CD14-positive monocyte (primary cell): Measurements from ENCODE around the gene GLIS2. TPM values are rescaled to one million over a fixed set of nuclear protein-coding genes. Genes with fewer than 3 reads are reported as not detected.
A peak's percentile ranks its signal among the peaks of the same experiment; 100 is the strongest.

Experiments used
- DNase-seq, 3 donors: peaks; one replicate each; pipeline ENCODE4 v3.0.0-alpha.2; 2011 to 2022
- H2AFZ ChIP-seq: 2 replicates; pipeline ENCODE4 v1.6.0; 2012; ENCODE audit warnings: mild to moderate bottlenecking, low read depth, low read length, inconsistent platforms; ENCODE audit not compliant: insufficient read depth, poor library complexity, severe bottlenecking
- H3K27ac ChIP-seq, 2 donors: 1 replicate in 1 of 2; 2 replicates in 1 of 2; pipeline ENCODE4 v1.5.1; 2012 to 2013; ENCODE audit warnings: low read length in 2 of 2, control low read depth in 1 of 2, inconsistent platforms in 1 of 2, low read depth in 1 of 2, mild to moderate bottlenecking in 1 of 2
- H3K27me3 ChIP-seq, 2 donors: one replicate each; pipeline versions ENCODE4 v1.6.0 to v1.6.1; 2011 to 2013; ENCODE audit warnings: low read length in 2 of 2; ENCODE audit not compliant: control insufficient read depth in 2 of 2, insufficient read depth in 2 of 2
- H3K36me3 ChIP-seq, 2 donors: replicated peaks in 1 of 2; 1 replicate in 1 of 2; 2 replicates in 1 of 2; pipeline versions ENCODE4 v1.5.1 to v1.6.1; 2012 to 2013; ENCODE audit warnings: low read length in 2 of 2, control low read depth in 1 of 2, inconsistent platforms in 1 of 2, mild to moderate bottlenecking in 1 of 2; ENCODE audit not compliant: insufficient read depth in 2 of 2, control insufficient read depth in 1 of 2
- H3K4me1 ChIP-seq, 2 donors: 1 replicate in 1 of 2; 2 replicates in 1 of 2; pipeline versions ENCODE4 v1.5.1 to v1.6.1; 2012 to 2013; ENCODE audit warnings: low read length in 2 of 2, control low read depth in 1 of 2, inconsistent platforms in 1 of 2, mild to moderate bottlenecking in 1 of 2, moderate library complexity in 1 of 2; ENCODE audit not compliant: insufficient read depth in 2 of 2, control insufficient read depth in 1 of 2
- H3K4me2 ChIP-seq: replicated peaks from 2 replicates; pipeline ENCODE3; 2012; ENCODE audit warnings: low read length, moderate library complexity, mild to moderate bottlenecking; ENCODE audit not compliant: poor library complexity, severe bottlenecking; ENCODE audit errors: extremely low read depth
- H3K4me3 ChIP-seq, 3 experiments: fragments of 200-600 bp in 1 of 3; sonication (generic) in 1 of 3; replicated peaks in 1 of 3; 1 replicate in 2 of 3; 2 replicates in 1 of 3; pipeline ENCODE4 v1.5.1; 2011 to 2013; ENCODE audit warnings: low read length in 3 of 3, mild to moderate bottlenecking in 3 of 3, control low read depth in 2 of 3, low read depth in 2 of 3, inconsistent platforms in 1 of 3, moderate library complexity in 1 of 3
- H3K79me2 ChIP-seq: 2 replicates; pipeline ENCODE4 v1.6.0; 2012; ENCODE audit warnings: mild to moderate bottlenecking, control low read depth, inconsistent platforms, low read length, moderate library complexity; ENCODE audit not compliant: insufficient read depth
- H3K9ac ChIP-seq: 2 replicates; pipeline ENCODE4 v1.6.0; 2017; ENCODE audit warnings: low read length, mild to moderate bottlenecking; ENCODE audit not compliant: insufficient read depth, poor library complexity, severe bottlenecking
- H3K9me3 ChIP-seq, 2 donors: replicated peaks in 1 of 2; 1 replicate in 1 of 2; 2 replicates in 1 of 2; pipeline versions ENCODE4 v1.5.1 to v1.6.1; 2012 to 2013; ENCODE audit warnings: low read length in 2 of 2, control low read depth in 1 of 2; ENCODE audit not compliant: control insufficient read depth in 1 of 2, insufficient read depth in 1 of 2
- H4K20me1 ChIP-seq: 2 replicates; pipeline ENCODE4 v1.6.0; 2012; ENCODE audit warnings: mild to moderate bottlenecking, low read length, control low read depth, moderate library complexity; ENCODE audit not compliant: insufficient read depth
- H3K27ac Mint-ChIP-seq, 7 donors: one replicate each; pipeline ENCODE4 v1.8.0; 2020; ENCODE audit warnings: mild to moderate bottlenecking in 7 of 7, mixed read lengths in 7 of 7, moderate library complexity in 6 of 7, inconsistent platforms in 2 of 7
- H3K27me3 Mint-ChIP-seq, 3 donors: one replicate each; pipeline ENCODE4 v1.8.0; 2021 to 2022; ENCODE audit warnings: low read depth in 3 of 3, mild to moderate bottlenecking in 3 of 3, mixed read lengths in 3 of 3, moderate library complexity in 3 of 3, inconsistent platforms in 1 of 3
- H3K36me3 Mint-ChIP-seq, 2 donors: one replicate each; pipeline ENCODE4 v1.8.0; 2020; ENCODE audit warnings: mixed read lengths in 2 of 2, inconsistent platforms in 1 of 2, mild to moderate bottlenecking in 1 of 2
- H3K4me1 Mint-ChIP-seq: one replicate; pipeline ENCODE4 v1.8.0; 2020; ENCODE audit warnings: mild to moderate bottlenecking, mixed read lengths
- H3K4me3 Mint-ChIP-seq, 2 donors: one replicate each; pipeline ENCODE4 v1.8.0; 2020; ENCODE audit warnings: mild to moderate bottlenecking in 2 of 2, mixed read lengths in 2 of 2, moderate library complexity in 1 of 2
- H3K9me3 Mint-ChIP-seq, 7 donors: one replicate each; pipeline ENCODE4 v1.8.0; 2020 to 2022; ENCODE audit warnings: mixed read lengths in 7 of 7, mild to moderate bottlenecking in 6 of 7, moderate library complexity in 6 of 7, inconsistent platforms in 2 of 7
- WGBS: methylation state at CpG from one replicate; pipeline ENCODE4 v1.1.5; 2013; ENCODE audit warnings: missing lambda C conversion rate; ENCODE audit not compliant: insufficient coverage; 5-methylcytosine and 5-hydroxymethylcytosine counted together
- intact Hi-C, 2 donors: fragments of 100-400 bp; cut with micrococcal nuclease; formaldehyde crosslinking; loops; one replicate each; pipeline versions ENCODE4 v1.15.0 to v1.15.1; 2023
- polyA plus RNA-seq, 3 donors: library from polyadenylated mRNA; depleted of rRNA in 1 of 3; unstranded in 2 of 3; stranded (reverse) in 1 of 3; fragments of 300-500 nt in 2 of 3; fragments of >200 nt in 1 of 3; fragmentation: Illumina TruSeq in 2 of 3; gene quantifications; 1 replicate in 2 of 3; 2 replicates in 1 of 3; pipeline ENCODE4 v1.2.3, GENCODE V29; 2012 to 2021
- TF ChIP-seq, protein P1 (sequence below): fragments of 200-600 bp; IDR thresholded peaks from one replicate; pipeline ENCODE4 v1.8.0; 2022; ENCODE audit warnings: antibody characterized with exemption, mild to moderate bottlenecking

Gene GLIS2
- polyA plus RNA-seq, 3 donors = 0.03 TPM; not detected in 2

GRCh38 chr16:4358236-4358635 is 42.4 kb downstream of the GLIS2 start:
- no peaks in the 10 kb centered on the region for H3K27me3 ChIP-seq
- TF ChIP-seq, protein P1, sequence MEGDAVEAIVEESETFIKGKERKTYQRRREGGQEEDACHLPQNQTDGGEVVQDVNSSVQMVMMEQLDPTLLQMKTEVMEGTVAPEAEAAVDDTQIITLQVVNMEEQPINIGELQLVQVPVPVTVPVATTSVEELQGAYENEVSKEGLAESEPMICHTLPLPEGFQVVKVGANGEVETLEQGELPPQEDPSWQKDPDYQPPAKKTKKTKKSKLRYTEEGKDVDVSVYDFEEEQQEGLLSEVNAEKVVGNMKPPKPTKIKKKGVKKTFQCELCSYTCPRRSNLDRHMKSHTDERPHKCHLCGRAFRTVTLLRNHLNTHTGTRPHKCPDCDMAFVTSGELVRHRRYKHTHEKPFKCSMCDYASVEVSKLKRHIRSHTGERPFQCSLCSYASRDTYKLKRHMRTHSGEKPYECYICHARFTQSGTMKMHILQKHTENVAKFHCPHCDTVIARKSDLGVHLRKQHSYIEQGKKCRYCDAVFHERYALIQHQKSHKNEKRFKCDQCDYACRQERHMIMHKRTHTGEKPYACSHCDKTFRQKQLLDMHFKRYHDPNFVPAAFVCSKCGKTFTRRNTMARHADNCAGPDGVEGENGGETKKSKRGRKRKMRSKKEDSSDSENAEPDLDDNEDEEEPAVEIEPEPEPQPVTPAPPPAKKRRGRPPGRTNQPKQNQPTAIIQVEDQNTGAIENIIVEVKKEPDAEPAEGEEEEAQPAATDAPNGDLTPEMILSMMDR = no peak
- Mint-ChIP-seq H3K27ac (no peak overlapping the region), H3K36me3 (peaks cover 66 to 97% of the 10 kb centered on the region in 2 donors), H3K4me3 (no peak overlapping the region), H3K27me3 (peaks cover 1 to 3% (median 1%) of the 10 kb centered on the region in 3 donors), H3K4me1 (peaks cover 2% of the 10 kb centered on the region), H3K9me3 (no peaks in the 10 kb centered on the region)
- H3K9me3 ChIP-seq = no peaks in the 10 kb centered on the region
- no peak overlapping the region for H2AFZ ChIP-seq
- H3K36me3 ChIP-seq = peaks cover 82 to 91% of the 10 kb centered on the region in 2 donors
- H3K27ac ChIP-seq = no peak overlapping the region
- no peak overlapping the region for H3K4me2 ChIP-seq
- intact Hi-C loops = no loop called here
- peaks cover 75% of the 10 kb centered on the region for H4K20me1 ChIP-seq
- H3K9ac ChIP-seq = no peak overlapping the region
- DNase-seq = no peak
- no peak overlapping the region for H3K4me3 ChIP-seq
- no peaks in the 10 kb centered on the region for H3K79me2 ChIP-seq
- WGBS = over 99% methylated on average over 18 of the region's 19 CpGs
- H3K4me1 ChIP-seq = no peaks in the 10 kb centered on the region

- intact Hi-C loops = no loop called here
- Mint-ChIP-seq H3K4me3 (no peak overlapping the region), H3K27me3 (peaks cover 1% of the 10 kb centered on the region in 3 donors)
Observed at GRCh38 chr16:4358831-4359561, 43.1 kb downstream of the GLIS2 start.

More at GRCh38 chr16:4358831-4359561, 43.1 kb downstream of the GLIS2 start:
- TF ChIP-seq, protein P1 = peak; percentile 99
- Histone ChIP-seq H3K4me1 (no peaks in the 10 kb centered on the region), H4K20me1 (peaks cover 77% of the 10 kb centered on the region), H3K36me3 (peaks cover 78 to 93% of the 10 kb centered on the region in 2 donors), H3K27me3 (no peaks in the 10 kb centered on the region), H3K79me2 (no peaks in the 10 kb centered on the region), H3K9ac (no peak overlapping the region), H2AFZ (no peak overlapping the region), H3K27ac (no peak overlapping the region), H3K9me3 (no peaks in the 10 kb centered on the region), H3K4me2 (no peak overlapping the region), H3K4me3 (no peak overlapping the region)
- Mint-ChIP-seq H3K36me3 (peaks cover 67 to 97% of the 10 kb centered on the region in 2 donors), H3K9me3 (no peaks in the 10 kb centered on the region), H3K4me1 (no peaks in the 10 kb centered on the region), H3K27ac (peak overlapping the region in 2 of 7 donors; percentile 58 to 79)
- peak in 2 of 3 donors; percentile 27 to 51 for DNase-seq
- 81% methylated on average over 12 of the region's 19 CpGs for WGBS
